ENCODE results near the gene CD302.

GRCh38 chr2:159802673-159803072 is 4.7 kb upstream of the CD302 start:
- TF ChIP-seq CTCF (IDR thresholded peaks at IDR 0.05) (no peak), POLR2A (IDR thresholded peaks at IDR 0.05) (no peak)

Measured in suprapubic skin (tissue), 3 donors.